Measurements from ENCODE around the gene ZNF138. TPM values are rescaled to one million over a fixed set of nuclear protein-coding genes. Genes with fewer than 3 reads are reported as not detected.

ZNF138 gene
- total RNA-seq, 2 donors from 2014 or later = 10.1 to 13.5 TPM

DNA sequence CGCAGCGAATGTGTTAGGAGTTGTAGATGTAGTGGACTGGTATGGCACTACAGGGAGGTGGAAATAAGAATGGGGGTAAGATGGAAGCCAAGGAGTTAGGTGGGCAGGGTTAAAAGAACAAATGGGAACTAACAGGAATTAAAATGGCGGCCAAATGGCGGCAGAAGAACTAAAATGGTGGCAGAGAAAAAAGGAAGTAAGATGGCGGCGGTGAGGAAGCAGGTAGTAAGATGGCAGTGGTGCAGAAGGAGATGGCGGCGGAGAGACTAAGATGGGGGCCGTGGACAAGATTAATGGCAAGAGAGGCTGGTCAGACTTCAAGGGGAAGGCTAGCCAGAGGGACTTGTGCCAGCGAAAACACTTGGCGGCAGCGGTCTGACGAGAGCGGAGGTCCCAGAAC, 44.5 kb downstream of the ZNF138 start:
- 76% methylated on average over 14 of the region's 14 CpGs for WGBS
- no peak for DNase-seq (ENCODE audit: low spot score)
- intact Hi-C loops (cut with DNase I) = no loop called here

DNA sequence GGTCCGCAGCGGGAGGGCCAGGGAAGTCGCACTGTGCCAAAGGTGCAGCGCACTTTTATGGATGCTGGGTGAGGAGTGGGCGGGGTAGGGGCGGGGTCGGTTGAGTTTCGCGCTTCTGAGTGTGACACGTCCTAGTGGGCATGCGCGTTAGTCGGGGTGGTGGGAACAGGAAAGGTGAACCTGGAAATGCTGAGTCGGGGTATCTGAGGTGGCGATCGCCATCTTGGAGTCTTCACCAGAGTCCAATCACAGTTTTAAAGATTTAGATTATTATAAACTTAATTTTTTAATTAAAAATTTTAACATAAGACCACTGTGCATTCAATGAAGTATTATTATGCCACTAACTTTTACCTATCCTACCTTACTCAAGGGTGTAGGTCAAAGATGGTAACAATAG, 45.7 kb downstream of the ZNF138 start:
- no peak for DNase-seq (ENCODE audit: low spot score)
- H3K36me3 ChIP-seq = no peaks in the 10 kb centered on the region
- no peaks in the 10 kb centered on the region for H3K27me3 ChIP-seq (replicated peaks; ENCODE audit: insufficient read depth)
- intact Hi-C loops (cut with DNase I) = no loop called here
- no peak overlapping the region for H3K4me3 ChIP-seq
- no peak for TF ChIP-seq POLR2AphosphoS5 (IDR thresholded peaks at IDR 0.05)
- TF ChIP-seq, protein P1, sequence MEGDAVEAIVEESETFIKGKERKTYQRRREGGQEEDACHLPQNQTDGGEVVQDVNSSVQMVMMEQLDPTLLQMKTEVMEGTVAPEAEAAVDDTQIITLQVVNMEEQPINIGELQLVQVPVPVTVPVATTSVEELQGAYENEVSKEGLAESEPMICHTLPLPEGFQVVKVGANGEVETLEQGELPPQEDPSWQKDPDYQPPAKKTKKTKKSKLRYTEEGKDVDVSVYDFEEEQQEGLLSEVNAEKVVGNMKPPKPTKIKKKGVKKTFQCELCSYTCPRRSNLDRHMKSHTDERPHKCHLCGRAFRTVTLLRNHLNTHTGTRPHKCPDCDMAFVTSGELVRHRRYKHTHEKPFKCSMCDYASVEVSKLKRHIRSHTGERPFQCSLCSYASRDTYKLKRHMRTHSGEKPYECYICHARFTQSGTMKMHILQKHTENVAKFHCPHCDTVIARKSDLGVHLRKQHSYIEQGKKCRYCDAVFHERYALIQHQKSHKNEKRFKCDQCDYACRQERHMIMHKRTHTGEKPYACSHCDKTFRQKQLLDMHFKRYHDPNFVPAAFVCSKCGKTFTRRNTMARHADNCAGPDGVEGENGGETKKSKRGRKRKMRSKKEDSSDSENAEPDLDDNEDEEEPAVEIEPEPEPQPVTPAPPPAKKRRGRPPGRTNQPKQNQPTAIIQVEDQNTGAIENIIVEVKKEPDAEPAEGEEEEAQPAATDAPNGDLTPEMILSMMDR (IDR thresholded peaks at IDR 0.05) = no peak
- TF ChIP-seq POLR2A (IDR thresholded peaks at IDR 0.05) = no peak
- H3K9me3 ChIP-seq = no peaks in the 10 kb centered on the region
- H3K27ac ChIP-seq = no peak overlapping the region
- H3K4me1 ChIP-seq (replicated peaks) = no peaks in the 10 kb centered on the region
- 96% methylated on average over 16 of the region's 16 CpGs for WGBS

More for the DNA sequence above, 44.5 kb downstream of the ZNF138 start:
- H3K4me3 ChIP-seq = no peak overlapping the region
- no peaks in the 10 kb centered on the region for H3K9me3 ChIP-seq
- H3K4me1 ChIP-seq (replicated peaks) = no peaks in the 10 kb centered on the region
- no peaks in the 10 kb centered on the region for H3K36me3 ChIP-seq
- TF ChIP-seq POLR2AphosphoS5 (IDR thresholded peaks at IDR 0.05) (no peak), POLR2A (IDR thresholded peaks at IDR 0.05) (no peak)
- TF ChIP-seq, protein P1 (IDR thresholded peaks at IDR 0.05) = no peak
- H3K27ac ChIP-seq = no peak overlapping the region
- no peaks in the 10 kb centered on the region for H3K27me3 ChIP-seq (replicated peaks; ENCODE audit: insufficient read depth)

DNA sequence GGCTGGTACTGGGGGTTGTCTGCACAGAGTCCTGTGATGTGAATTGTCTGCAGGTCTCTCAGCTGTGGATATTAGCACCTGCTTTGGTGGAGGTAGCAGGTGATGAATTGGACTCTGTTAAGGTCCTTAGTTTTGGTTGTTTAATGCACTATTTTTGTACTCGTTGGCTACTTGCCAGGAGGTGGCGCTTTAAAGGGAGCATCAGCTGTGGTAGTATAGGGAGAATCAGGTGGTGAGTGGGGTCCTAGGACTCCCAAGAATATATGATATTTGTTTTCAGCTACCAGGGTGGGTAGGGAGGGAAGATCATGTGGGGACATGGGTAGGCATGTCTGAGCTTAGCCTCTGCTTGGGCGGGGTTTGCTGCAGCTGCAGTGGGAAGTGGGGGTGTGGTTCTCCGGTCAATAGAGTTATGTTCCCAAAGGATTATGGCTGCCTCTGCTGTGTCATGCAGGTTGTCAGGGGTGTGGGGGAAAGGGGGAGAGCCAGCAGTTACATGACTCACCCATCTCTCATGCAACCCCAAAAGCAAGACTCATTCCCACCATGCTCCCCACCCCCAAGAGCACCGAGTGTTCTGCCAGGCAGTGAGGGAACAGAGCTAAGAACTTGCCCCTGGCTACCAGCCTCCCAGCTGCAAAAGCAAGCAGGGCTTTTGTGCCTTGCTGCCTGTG, 55.2 kb downstream of the ZNF138 start:
- no peak for DNase-seq (ENCODE audit: low spot score)
- 61% methylated on average over 5 of the region's 5 CpGs for WGBS
- H3K9me3 ChIP-seq = no peaks in the 10 kb centered on the region
- H3K27me3 ChIP-seq (replicated peaks; ENCODE audit: insufficient read depth) = no peaks in the 10 kb centered on the region
- TF ChIP-seq POLR2A (IDR thresholded peaks at IDR 0.05) (no peak), POLR2AphosphoS5 (IDR thresholded peaks at IDR 0.05) (no peak)
- TF ChIP-seq, protein P1 (IDR thresholded peaks at IDR 0.05) = no peak
- no peak overlapping the region for H3K4me3 ChIP-seq
- H3K4me1 ChIP-seq (replicated peaks) = no peaks in the 10 kb centered on the region
- H3K27ac ChIP-seq = no peak overlapping the region
- intact Hi-C loops (cut with DNase I) = no loop called here
- no peaks in the 10 kb centered on the region for H3K36me3 ChIP-seq

DNA sequence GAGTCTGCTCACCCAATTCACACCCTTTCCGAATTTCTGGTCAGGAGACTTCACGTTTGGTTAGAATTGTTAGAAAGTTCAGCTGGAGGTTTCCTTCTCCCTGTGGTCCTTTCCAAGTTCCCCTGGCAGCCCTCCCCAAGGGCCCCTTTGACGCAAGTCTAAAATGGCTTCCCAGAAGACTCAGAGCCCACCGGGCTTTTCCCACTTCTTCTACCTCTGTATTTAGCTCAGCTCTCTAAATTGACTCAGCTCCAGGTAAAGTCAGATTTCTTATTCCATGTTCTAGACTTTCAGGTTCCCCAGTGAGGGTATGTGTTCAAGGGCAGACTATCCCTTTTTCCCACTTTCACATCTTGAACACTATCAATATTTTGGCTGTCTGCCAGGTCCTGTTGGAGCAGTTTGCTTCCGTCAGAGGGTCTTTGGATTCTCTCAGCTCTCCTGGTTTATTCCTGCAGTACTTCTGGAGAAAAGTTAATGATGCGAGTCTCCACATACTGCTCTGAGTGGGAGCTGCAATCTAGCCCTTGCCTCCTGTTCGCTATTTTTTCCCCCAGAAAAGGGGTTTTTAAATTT, 55.8 kb downstream of the ZNF138 start:
- Histone ChIP-seq H3K9me3 (no peaks in the 10 kb centered on the region), H3K27me3 (replicated peaks; ENCODE audit: insufficient read depth) (no peaks in the 10 kb centered on the region), H3K4me3 (no peak overlapping the region), H3K36me3 (no peaks in the 10 kb centered on the region), H3K4me1 (replicated peaks) (no peaks in the 10 kb centered on the region), H3K27ac (no peak overlapping the region)
- no peak for DNase-seq (ENCODE audit: low spot score)
- intact Hi-C loops (cut with DNase I) = no loop called here
- 71% methylated on average over 7 of the region's 7 CpGs for WGBS
- no peak for TF ChIP-seq POLR2A (IDR thresholded peaks at IDR 0.05)
- no peak for TF ChIP-seq POLR2AphosphoS5 (IDR thresholded peaks at IDR 0.05)
- TF ChIP-seq, protein P1 (IDR thresholded peaks at IDR 0.05) = no peak

DNA sequence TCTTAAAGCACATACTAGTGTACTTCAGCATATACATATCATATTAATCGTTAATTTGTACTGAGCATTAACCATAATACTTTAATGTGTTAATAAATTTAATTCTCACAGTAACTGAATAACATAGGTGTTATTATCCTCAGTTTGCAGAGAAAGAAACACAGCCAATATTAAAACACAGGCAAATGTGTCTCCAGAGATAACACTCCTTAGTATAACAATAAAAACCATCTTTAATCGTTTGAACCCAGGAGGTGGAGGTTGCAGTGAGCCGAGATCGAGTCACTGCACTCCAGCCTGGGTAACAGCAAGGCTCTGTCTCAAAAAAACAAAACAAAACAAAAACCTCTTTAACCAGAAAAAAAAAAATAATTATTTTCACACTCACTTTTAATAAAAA, 59.5 kb downstream of the ZNF138 start:
- H3K4me3 ChIP-seq = no peak overlapping the region
- H3K27me3 ChIP-seq (replicated peaks; ENCODE audit: insufficient read depth) = no peaks in the 10 kb centered on the region
- no peaks in the 10 kb centered on the region for H3K36me3 ChIP-seq
- DNase-seq (ENCODE audit: low spot score) = no peak
- WGBS = 69% methylated on average over 4 of the region's 4 CpGs
- intact Hi-C loops (cut with DNase I) = no loop called here
- H3K4me1 ChIP-seq (replicated peaks) = no peaks in the 10 kb centered on the region
- no peak overlapping the region for H3K27ac ChIP-seq
- TF ChIP-seq POLR2A (IDR thresholded peaks at IDR 0.05) = no peak
- TF ChIP-seq POLR2AphosphoS5 (IDR thresholded peaks at IDR 0.05) = no peak
- TF ChIP-seq, protein P1 (IDR thresholded peaks at IDR 0.05) = no peak
- no peaks in the 10 kb centered on the region for H3K9me3 ChIP-seq
